SK-N-MC (cell line): Measurements from ENCODE around the gene COMMD7.
"Not testable (repeated sequence)": the region's sequence is repeated elsewhere in the genome, so short reads cannot be mapped to it uniquely, and the experiment has no call there.

Experiments used
- EZH2 ChIP-seq: fragments of 200-600 bp; sonication (generic); IDR thresholded peaks from one replicate; pipeline ENCODE4 v1.6.1; 2017; ENCODE audit warnings: antibody characterized with exemption
- FOXP2 ChIP-seq: optimal IDR thresholded peaks from 2 replicates; pipeline ENCODE3; 2011; ENCODE audit warnings: mild to moderate bottlenecking, moderate library complexity; ENCODE audit not compliant: insufficient read depth; ENCODE audit errors: extremely low read length, control extremely low read depth
- POLR2AphosphoS5 ChIP-seq: IDR thresholded peaks from 2 replicates; pipeline ENCODE4 v1.6.1; 2012; ENCODE audit warnings: mild to moderate bottlenecking, low read depth, low read length, borderline replicate concordance

GRCh38 chr20:32765230-32765875, 22.1 kb upstream of the COMMD7 start:
- not testable (repeated sequence) for TF ChIP-seq POLR2AphosphoS5, EZH2, FOXP2
